GM21737 (cell line): ENCODE results near the gene BAG1.

ENCODE experiments used
- ATAC-seq: cut with Tn5 transposase; IDR thresholded peaks from one replicate; pipeline ENCODE4 v1.9.1; 2021; ENCODE audit warnings: mild to moderate bottlenecking, moderate library complexity; ENCODE audit not compliant: unreplicated experiment

BAG1 gene

DNA sequence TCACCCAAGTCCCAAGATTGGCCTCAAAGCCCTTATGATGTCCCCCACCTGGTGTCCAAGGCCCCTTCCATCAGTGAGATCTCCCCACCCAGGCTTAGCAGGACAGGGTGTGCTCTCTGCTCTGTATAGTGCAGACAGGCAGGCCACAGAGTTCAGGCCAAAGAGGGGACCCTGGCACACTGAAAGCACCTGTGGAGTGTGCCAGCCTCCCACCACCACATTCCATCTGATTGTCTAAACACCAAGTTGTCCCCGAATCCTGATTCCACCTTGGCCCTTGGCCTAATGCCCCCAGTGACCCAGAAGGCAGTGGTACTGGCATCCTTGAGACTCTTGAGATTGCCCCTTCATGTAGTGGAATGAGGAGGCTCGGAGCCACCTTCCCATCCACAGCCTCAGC is 19.2 kb downstream of the BAG1 start:
- no peak for ATAC-seq

DNA sequence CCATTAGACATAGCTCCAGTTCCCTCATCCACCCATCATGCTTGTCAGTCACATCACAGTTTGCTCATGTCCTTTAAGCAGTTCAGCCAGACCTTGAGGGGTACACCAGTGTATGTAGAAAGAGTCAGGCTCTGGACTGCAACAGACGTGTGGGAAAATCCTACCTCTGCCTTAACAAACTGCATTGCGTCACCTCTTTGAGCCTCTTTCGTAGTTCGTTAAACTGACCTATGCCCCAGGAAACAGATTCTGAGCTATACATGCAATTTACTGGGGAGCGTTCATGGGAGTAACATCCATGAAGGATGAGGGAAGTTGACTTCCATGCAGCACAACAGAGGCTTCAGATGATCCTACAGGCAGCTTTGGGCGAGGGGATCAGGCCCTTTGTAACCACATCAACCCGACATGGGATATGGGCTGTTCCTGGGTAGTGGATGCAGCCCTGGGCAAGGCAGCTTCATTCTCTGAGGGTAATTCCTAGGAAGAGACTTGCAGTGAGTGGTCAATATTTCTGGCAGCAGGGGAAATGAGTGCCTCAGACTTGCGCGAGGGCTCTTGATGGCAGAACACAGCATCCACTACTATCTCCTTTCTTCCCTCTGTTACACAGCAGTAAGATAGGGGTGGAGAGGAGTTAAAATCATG is 20.2 kb downstream of the BAG1 start:
- ATAC-seq: no peak

DNA sequence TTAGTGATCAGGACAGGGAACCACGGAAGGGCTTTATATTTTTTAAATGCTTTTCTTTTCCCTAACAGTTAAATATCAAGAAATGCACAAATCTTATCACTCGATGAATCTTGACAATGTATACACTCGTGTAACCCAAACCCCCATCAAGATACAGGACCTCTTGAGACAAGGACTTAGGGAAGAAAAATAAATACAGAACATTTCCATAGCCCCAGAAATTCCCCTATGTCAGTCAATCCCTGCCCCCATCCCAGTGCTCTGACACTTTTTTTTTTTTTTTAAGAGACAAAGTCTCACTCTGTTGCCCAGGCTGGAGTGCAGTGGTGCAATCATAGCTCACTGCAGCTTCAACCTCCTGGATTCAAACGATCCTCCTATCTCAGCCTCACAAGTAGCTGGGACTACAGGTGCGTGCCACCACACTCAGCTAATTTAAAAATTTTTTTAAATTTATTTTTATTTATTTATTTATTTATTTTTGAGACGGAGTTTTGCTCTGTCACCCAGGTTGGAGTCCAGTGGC is 21.8 kb downstream of the BAG1 start:
- no peak for ATAC-seq

DNA sequence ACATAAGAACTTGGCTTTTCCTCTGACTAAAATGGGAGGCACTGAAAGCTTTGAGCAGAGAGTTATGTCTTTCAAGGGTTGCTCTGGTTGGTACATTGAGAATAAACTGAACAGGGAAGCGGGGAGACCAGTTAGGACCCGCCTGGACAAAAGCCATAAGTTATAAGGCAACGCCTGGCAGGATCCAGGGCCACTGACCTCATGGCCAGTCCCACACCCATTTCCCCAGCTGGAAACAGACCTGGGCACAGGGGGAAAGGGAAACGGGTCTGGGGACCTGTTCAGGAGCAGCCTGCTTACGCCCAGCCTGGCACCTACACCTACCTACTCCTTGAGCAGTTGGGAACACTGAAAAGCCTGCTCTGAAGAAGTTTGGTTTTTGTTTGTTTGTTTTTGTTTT is 23.2 kb downstream of the BAG1 start:
- no peak for ATAC-seq

DNA sequence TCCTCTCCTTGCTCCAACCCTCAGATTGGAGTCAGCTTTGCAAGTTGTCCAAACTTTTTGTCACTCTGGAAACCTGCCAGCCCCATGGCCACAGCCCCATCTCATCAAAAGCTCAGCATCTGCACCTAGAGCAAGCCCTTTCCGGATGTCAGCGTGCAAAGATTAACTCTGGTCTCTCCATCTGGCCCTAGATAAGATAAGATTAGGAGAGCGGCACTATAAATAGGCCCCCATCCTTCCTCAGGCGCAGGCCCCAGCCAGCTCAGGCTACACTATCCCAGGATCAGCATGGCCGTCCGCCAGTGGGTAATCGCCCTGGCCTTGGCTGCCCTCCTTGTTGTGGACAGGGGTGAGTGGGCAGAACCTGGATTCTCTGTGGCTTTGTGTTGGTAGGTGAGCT is 24.6 kb downstream of the BAG1 start, which contains the start of gene SPINK4:
TSS of gene SPINK4 (plus strand) at position 247 of the 400 bp plus-strand sequence. CDS start at position 289, 42 bp downstream.
- ATAC-seq: no peak

DNA sequence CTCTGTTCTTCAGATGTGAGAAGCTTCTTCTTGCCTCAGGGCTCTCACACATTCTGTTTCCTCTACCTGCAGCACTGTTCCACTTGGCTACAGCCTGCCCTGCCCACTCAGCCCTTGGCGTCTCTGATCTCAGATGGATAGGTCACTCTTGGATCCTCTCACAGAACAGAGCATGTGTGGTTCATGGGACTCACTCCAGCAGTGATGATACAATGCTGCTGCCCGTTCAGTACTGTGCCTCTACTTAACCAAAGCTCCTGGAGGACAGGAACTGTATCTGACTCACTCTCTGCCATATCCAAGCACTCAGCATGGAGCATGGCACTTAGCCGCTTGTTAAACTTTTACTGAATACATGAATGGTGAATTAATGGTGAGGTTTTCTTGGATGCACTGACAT is 27.9 kb downstream of the BAG1 start:
- ATAC-seq: no peak

DNA sequence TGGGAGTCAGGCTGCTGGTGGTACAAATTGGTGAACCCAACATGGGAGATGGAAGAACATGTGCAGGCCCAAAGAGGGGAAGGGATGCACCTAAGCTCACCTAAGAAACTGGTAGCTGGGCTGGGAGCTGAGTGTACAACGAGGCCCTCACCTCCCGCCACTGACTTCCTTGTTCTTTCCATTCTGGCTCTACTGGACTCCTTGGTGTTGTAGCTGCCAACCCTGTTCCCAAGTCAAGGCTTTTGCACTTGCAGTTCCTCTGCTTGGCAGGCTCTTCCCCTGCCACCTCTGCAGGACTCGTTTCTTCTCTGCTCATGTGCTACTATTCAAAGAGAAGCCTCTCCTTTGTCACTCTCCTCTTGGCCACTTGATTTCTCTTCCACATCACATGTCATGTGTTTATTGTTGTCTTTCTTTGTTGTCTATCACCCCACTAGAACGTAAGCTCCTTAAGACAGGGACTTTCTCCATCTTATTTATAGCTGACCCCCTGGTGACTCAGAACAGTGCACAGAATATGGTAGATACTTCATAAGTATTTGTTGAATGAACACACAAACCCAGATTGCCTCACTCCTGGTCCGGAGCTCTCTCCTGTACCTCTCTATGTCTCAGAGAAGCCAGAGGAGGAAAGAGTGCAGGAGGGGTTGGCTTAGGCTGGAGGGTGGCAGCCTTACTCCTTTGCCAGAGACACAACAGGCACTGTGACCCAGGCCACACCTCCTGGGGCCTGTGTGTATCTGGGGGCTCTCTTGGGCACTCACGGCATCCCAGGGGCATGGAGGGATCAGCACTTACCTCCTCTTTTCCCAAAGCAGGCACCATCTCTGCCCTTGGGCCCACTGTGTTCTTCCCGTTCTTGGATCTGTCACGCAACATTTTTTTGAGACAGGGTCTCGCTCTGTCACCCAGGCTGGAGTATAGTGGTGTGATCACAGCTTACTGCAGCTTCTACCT is 29.7 kb downstream of the BAG1 start:
- no peak for ATAC-seq

DNA sequence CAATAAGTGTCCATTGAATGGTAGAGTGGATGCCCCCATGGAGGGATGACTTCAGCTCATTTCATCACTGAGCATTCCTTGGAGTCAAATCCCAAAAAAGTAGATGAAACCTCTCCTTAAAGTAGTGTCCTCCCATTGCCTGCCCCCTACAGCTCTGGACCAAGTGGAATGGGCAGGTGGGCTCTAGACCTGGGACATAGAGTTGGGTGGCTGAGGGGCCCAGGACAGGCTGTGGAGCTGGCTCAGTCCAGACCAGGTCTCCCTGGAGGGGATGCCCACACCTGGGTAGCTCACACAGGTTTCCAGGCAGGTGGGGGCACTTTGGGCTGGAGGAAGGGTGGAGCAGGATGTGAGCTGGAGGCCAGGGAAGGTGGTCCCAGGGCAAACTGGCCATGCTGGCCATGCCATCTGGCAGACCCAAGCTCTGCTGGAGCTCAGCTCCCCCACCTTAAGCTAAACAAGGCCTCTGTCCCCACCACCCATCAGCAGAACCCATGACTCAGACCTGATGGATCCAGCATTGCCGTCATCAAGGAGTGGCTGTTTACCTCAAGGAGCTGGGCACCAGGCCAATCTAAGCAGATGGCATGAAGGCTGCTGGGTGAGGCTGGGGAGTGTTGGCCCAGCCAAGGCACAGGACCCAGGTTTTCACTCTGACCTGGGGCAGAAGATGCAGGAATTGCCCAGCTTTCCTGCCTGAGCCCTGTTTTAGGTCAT is 30.7 kb downstream of the BAG1 start:
- ATAC-seq: no peak

DNA sequence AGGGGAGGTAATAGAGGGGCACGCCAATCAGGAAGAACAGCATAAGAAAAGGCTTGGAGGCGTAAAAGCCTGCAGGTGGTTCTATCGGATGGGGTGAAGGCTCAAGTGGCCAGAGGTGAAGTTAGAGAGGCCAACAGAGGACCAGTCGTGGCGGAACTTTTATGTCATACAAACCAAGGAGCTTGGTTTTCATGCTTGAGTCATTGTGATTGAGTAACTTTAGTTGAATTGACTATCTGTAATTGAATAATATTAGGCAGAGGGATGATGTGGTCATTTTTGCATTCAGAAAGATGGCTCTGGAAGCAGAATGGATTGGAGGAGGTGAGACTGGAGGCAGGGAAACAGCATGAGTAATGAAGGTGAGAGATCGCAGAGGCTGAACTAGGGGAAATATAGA is 31.7 kb downstream of the BAG1 start:
- ATAC-seq: no peak

DNA sequence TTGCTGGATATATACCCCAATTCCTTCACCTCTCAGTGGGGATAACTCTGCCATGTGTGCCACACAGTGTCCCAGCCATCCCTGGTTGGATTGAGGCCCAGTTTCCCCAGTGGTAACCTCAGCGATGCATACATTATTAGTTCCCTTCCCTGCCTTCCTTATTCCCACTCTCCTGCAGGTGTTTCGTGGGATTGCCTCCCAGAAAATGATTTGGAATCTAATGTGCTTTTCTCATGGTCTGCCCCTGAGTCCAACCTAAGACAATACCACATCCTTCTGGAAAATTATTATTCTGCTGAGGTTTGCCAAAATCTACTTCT is 32.9 kb downstream of the BAG1 start:
- ATAC-seq: no peak

DNA sequence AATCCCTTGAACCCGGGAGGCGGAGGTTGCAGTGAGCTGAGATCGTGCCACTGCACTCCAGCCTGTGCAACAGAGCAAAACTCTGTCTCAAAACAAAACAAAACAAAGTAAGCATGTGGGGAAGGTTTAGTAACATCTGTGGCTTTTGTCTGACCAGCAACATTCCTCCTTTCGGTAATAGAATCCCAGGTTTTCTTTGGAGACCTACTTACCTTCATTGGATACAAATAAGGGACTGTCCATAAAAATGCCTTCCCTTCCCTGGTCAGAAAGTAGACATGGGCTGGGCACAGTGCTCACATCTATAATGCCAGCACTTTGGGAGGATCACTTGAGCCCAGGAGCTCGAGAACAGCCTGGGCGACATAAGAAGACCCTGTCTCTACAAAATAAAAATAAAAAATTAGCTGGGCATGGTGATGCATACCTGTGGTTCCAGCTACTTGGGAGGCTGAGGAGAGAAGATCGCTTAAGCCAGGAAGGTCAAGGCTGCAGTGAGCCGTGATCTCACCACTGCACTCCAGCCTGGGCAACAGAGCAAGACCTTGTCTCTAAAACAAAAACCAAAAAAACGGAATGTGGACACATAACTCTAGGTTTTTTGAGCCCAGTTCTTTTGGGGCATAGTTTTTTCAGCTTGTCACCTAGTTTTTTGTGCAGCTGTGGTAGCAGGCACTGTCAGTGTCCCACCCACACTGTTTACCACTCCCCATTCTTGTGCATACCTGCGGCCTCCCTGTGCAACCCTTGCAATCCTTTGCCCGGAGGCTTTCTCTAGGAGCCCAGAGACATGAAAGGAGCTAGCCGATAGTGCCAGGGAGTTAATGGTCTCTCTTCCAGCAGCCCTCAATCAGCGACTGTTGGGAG is 33.5 kb downstream of the BAG1 start:
- no peak for ATAC-seq

DNA sequence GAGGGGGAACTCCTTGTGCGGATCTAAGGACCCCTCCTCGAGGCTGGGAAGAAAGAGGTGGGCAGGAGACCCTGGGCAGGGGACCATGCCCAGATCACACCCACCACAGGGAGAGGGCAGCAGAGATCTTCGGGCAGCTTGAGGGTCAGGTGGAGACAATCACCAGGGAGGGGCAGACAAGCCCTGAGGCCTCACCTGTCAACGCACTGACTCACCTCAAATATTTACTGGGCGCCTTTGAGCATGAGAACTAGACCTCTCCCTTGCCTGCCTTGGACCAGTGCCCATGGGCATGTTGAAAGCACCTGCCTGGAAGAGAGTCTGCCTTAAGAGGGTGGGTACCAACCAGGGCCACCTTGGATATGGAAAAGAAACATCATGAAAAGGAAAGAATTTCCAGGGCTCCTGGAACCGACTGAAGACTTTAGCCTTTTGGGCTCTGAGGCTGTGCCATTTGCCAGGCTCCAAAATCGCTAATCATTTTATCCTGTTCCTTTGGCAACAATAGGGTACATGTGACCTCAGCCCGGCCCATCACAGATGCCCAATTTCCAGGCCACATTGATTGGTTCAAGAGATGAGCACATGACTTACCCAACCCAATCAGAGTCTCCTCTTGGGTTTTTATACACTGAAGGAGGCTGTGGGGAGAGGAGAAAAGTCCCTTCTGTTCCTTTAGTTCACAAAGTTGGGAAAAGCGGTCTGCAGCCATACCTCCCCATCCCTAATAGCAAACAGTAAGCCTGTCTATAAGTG is 35.0 kb downstream of the BAG1 start:
- no peak for ATAC-seq

DNA sequence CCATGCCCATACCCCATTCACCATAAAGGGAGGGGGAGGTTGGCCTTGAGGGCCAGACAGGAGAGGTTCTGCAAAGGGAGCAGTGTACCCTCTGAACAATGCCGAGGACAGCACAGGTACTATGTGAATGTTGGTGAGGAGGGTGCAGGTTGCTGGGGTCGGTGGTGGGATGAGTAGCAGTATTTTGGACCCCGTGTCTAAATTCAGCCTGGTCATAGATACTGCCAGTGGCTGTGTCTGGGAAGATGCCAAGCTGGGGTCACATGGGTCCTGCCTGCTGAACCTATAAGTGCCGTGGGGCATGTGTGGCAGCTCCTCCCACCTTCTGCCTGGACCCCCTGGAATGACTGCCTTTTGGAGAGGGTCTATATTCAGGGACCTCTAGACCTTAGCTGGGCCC is 35.9 kb downstream of the BAG1 start:
- ATAC-seq: no peak

DNA sequence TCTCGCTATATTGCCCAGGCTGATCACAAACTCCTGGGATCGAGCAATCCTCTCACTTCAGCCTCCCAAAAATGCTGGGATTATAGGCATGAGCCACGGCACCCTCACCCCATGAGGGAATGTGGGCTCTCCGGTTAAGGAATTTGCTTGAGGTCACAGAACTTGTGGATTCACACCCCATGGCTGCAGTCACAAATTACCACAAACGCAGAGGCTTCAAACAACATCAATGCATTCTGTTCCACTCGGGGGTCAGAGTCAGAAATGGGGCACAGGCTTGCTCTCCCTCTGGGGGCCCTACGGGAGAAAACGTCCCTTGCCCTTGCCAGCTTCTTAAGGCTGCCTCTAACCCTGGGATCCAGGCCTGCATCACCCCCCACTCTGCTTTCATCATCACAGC is 36.8 kb downstream of the BAG1 start:
- no peak for ATAC-seq

DNA sequence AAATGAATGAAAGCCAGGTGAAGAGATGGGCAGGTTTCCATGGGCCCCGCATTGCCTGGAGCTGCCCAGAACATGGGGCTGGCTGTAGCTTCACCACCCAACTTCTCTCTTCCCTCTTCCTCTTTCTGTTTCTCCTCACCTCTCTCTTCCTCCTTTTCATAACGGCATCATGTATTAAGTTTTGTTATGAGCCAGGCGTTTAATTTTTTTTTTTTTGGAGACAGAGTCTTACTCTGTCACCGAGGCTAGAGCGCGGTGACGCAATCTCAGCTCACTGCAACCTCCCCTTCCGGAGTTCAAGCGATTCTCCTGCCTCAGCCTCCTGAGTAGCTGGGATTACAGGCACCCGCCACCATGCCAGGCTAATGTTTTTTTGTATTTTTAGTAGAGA is 37.5 kb downstream of the BAG1 start:
- ATAC-seq: no peak

DNA sequence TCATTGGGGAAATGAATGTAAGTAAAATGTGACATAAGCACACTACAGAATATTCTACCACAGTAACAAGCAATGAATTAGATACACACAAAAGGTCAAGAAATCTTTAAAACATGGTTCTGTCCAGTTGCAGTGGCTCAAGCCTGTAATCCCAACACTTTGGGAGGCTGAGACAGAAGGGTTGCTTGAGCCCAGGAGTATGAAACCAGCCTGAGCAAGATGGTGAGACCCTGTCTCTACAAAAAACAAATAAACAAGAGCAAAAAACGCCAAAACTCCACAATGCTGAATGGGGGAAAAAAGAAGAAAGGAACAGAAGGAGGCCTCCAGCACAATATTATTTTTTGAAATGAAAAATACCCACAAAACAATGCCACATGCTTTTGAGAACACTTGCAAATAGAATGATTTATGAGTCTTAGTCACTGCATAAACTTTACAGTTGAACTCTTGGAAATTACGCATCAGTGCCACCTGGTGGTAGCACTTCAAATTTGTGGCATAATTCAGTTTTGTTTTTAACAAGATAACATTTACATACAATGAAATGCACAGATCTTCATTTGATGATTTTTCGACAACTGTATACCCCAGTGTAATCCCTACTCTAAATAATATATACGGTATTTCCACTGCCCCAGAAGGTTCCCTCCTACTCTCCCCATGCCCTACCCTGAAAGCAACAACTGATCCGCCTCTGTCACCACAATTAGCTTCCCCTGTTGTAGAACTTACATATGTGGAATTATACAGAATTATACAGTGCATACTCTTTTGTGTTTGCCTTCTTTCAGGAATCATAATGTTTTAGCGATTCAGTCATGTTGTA is 39.0 kb downstream of the BAG1 start:
- no peak for ATAC-seq

DNA sequence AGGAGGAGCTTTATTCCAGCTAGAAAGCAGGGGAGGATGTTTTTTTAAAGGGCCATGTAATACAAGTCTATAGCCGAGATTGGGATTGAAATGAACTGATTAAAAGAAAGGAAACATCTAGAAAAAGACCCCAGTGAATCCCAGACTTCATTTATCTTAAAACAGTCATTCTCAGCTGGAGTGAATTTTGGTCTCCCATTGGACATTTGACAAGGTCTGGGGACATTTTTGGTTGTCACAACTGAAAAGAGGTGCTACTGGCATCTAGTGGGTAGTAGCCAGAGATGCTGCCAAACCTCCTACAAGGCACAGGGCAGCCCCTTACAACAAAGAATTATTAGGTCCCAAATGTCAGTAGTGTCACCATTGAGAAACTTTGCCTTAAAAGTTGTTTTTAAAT is 40.8 kb downstream of the BAG1 start:
- ATAC-seq: no peak

DNA sequence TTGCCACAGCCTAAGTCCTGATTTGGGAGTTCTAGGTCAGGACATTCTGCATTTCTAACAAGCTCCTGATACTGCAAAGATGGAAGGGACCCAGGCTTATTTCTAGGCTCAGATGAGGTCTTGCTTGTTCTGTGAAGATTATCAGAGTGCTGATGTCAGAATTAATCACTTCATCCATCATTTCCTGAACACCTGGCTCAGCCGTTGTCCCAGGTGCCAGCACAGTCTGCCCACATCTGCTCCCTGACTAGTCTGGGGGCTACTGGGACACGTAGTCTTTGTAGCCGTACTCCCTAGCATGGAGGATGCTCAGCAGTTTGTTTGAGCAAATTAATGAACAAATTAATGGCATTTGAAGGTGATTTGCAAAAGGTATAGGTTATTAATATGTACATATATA is 42.5 kb downstream of the BAG1 start:
- no peak for ATAC-seq

DNA sequence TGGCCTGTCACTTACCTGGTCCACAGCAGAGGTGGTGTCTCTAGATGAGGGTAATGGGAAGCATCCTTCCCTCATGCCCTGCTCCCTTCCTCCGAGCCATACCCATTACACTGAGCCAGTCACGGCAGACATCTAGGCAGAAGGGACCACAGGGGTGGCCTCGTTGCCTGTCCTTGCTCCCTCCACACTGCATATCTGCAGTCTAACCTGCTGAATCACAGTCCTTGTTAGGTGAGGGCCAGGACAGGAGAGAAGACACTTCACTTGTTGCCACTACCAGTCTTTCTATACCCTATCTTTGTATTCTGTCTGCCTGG is 43.0 kb downstream of the BAG1 start:
- ATAC-seq: peak; percentile 26
